Thymus (tissue), 11 donors: ENCODE data around the gene LRP1B. TPM values are rescaled to one million over a fixed set of nuclear protein-coding genes. Genes with fewer than 3 reads are reported as not detected.

Experiments used
- DNase-seq, 9 donors: peaks; one replicate each; pipeline ENCODE4 v3.0.0-alpha.2; 2013; ENCODE audit warnings: low spot score in 9 of 9, low read depth in 6 of 9, missing footprints in 1 of 9
- H3K27ac ChIP-seq, 2 donors: one replicate each; pipeline ENCODE4 v1.5.1; 2013; ENCODE audit warnings: control low read depth in 1 of 2, low read depth in 1 of 2, low read length in 1 of 2, mild to moderate bottlenecking in 1 of 2, moderate library complexity in 1 of 2
- H3K27me3 ChIP-seq, 2 donors: one replicate each; pipeline ENCODE4 v1.5.1; 2013; ENCODE audit warnings: low read length in 1 of 2; ENCODE audit not compliant: control insufficient read depth in 2 of 2, insufficient read depth in 1 of 2
- H3K36me3 ChIP-seq, 2 donors: one replicate each; pipeline ENCODE4 v1.5.1; 2013; ENCODE audit warnings: low read length in 1 of 2, mild to moderate bottlenecking in 1 of 2, moderate library complexity in 1 of 2; ENCODE audit not compliant: control insufficient read depth in 2 of 2, insufficient read depth in 2 of 2
- H3K4me1 ChIP-seq, 2 donors: one replicate each; pipeline ENCODE4 v1.5.1; 2013; ENCODE audit warnings: low read length in 2 of 2; ENCODE audit not compliant: control insufficient read depth in 2 of 2, insufficient read depth in 2 of 2
- H3K4me3 ChIP-seq, 2 donors: one replicate each; pipeline ENCODE4 v1.5.1; 2013; ENCODE audit warnings: low read length in 2 of 2, control low read depth in 1 of 2, mild to moderate bottlenecking in 1 of 2
- H3K9me3 ChIP-seq, 2 donors: one replicate each; pipeline ENCODE4 v1.5.1; 2013; ENCODE audit warnings: low read length in 1 of 2, mild to moderate bottlenecking in 1 of 2; ENCODE audit not compliant: control insufficient read depth in 2 of 2, insufficient read depth in 1 of 2
- WGBS: extraction: QIAGEN DNeasy Blood & Tissue Kit; methylation state at CpG from one replicate; pipeline ENCODE4 v1.1.7; 2013; 5-methylcytosine and 5-hydroxymethylcytosine counted together
- polyA plus RNA-seq: library from polyadenylated mRNA; stranded (reverse); fragments of 200-250 nt; gene quantifications from one replicate; pipeline ENCODE4 v1.2.3, GENCODE V29; 2013
- total RNA-seq: library from RNA; stranded (reverse); fragments of 120-200 nt; gene quantifications from one replicate; pipeline ENCODE4 v1.2.4, GENCODE V29; 2013
- donor health status: healthy.

LRP1B gene
- total and polyA plus RNA-seq, 2 donors = 0.18 to 0.28 TPM

GRCh38 chr2:140359056-140359771 is 1771.6 kb downstream of the LRP1B start:
- no peaks in the 10 kb centered on the region for H3K36me3 ChIP-seq
- no peak overlapping the region for H3K4me3 ChIP-seq
- 87% methylated on average over 2 of the region's 2 CpGs for WGBS
- DNase-seq = no peak
- H3K27me3 ChIP-seq = no peaks in the 10 kb centered on the region
- no peaks in the 10 kb centered on the region for H3K9me3 ChIP-seq
- no peak overlapping the region for H3K27ac ChIP-seq
- no peaks in the 10 kb centered on the region for H3K4me1 ChIP-seq

- Histone ChIP-seq H3K4me1 (no peaks in the 10 kb centered on the region), H3K4me3 (no peak overlapping the region), H3K27ac (no peak overlapping the region), H3K36me3 (no peaks in the 10 kb centered on the region), H3K9me3 (no peaks in the 10 kb centered on the region), H3K27me3 (no peaks in the 10 kb centered on the region)
- no peak for DNase-seq
- WGBS = 100% methylated on average over 1 of the region's 1 CpG
Measured at GRCh38 chr2:140356697-140357096, 1774.1 kb downstream of the LRP1B start.

GRCh38 chr2:140355511-140356090 is 1775.2 kb downstream of the LRP1B start:
- 44% methylated on average over 2 of the region's 2 CpGs for WGBS
- Histone ChIP-seq H3K9me3 (no peaks in the 10 kb centered on the region), H3K27me3 (no peaks in the 10 kb centered on the region), H3K4me1 (no peaks in the 10 kb centered on the region), H3K27ac (no peak overlapping the region), H3K4me3 (no peak overlapping the region), H3K36me3 (no peaks in the 10 kb centered on the region)
- no peak for DNase-seq

- H3K9me3 ChIP-seq = no peaks in the 10 kb centered on the region
- H3K27me3 ChIP-seq = no peaks in the 10 kb centered on the region
- no peak overlapping the region for H3K4me3 ChIP-seq
- DNase-seq = no peak
- no peak overlapping the region for H3K27ac ChIP-seq
- H3K4me1 ChIP-seq = no peaks in the 10 kb centered on the region
- WGBS = 87% methylated on average over 2 of the region's 2 CpGs
- H3K36me3 ChIP-seq = no peaks in the 10 kb centered on the region
Measured at GRCh38 chr2:140354544-140354943, 1776.3 kb downstream of the LRP1B start.

- no peaks in the 10 kb centered on the region for H3K36me3 ChIP-seq
- no peak for DNase-seq
- no peak overlapping the region for H3K4me3 ChIP-seq
- 48% methylated on average over 2 of the region's 2 CpGs for WGBS
- no peaks in the 10 kb centered on the region for H3K4me1 ChIP-seq
- H3K27me3 ChIP-seq = no peaks in the 10 kb centered on the region
- no peak overlapping the region for H3K27ac ChIP-seq
- no peaks in the 10 kb centered on the region for H3K9me3 ChIP-seq
Measured at GRCh38 chr2:140353541-140353940, 1777.3 kb downstream of the LRP1B start.

GRCh38 chr2:140351692-140352091 is 1779.1 kb downstream of the LRP1B start:
- 81% methylated on average over 3 of the region's 3 CpGs for WGBS
- no peaks in the 10 kb centered on the region for H3K9me3 ChIP-seq
- no peaks in the 10 kb centered on the region for H3K4me1 ChIP-seq
- DNase-seq = no peak
- no peak overlapping the region for H3K27ac ChIP-seq
- no peaks in the 10 kb centered on the region for H3K36me3 ChIP-seq
- H3K4me3 ChIP-seq = no peak overlapping the region
- no peaks in the 10 kb centered on the region for H3K27me3 ChIP-seq

GRCh38 chr2:140349695-140350094 is 1781.1 kb downstream of the LRP1B start:
- Histone ChIP-seq H3K4me1 (no peaks in the 10 kb centered on the region), H3K4me3 (no peak overlapping the region), H3K27me3 (no peaks in the 10 kb centered on the region), H3K9me3 (no peaks in the 10 kb centered on the region), H3K27ac (no peak overlapping the region), H3K36me3 (no peaks in the 10 kb centered on the region)
- no peak for DNase-seq
- WGBS = 86% methylated on average over 3 of the region's 3 CpGs

- 84% methylated on average over 4 of the region's 4 CpGs for WGBS
- Histone ChIP-seq H3K4me3 (no peak overlapping the region), H3K4me1 (no peaks in the 10 kb centered on the region), H3K27ac (no peak overlapping the region), H3K27me3 (no peaks in the 10 kb centered on the region), H3K9me3 (no peaks in the 10 kb centered on the region), H3K36me3 (no peaks in the 10 kb centered on the region)
- no peak for DNase-seq
Measured at GRCh38 chr2:140348826-140349225, 1782.0 kb downstream of the LRP1B start.

- no peak for DNase-seq
- H3K9me3 ChIP-seq = no peaks in the 10 kb centered on the region
- H3K36me3 ChIP-seq = no peaks in the 10 kb centered on the region
- 80% methylated on average over 1 of the region's 1 CpG for WGBS
- no peak overlapping the region for H3K27ac ChIP-seq
- H3K4me3 ChIP-seq = no peak overlapping the region
- H3K4me1 ChIP-seq = no peaks in the 10 kb centered on the region
- no peaks in the 10 kb centered on the region for H3K27me3 ChIP-seq
Measured at GRCh38 chr2:140344838-140345237, 1786.0 kb downstream of the LRP1B start.
